Left renal pelvis (tissue), 4 donors: ENCODE measurements around the gene ZNRF2. TPM values are rescaled to one million over a fixed set of nuclear protein-coding genes. Genes with fewer than 3 reads are reported as not detected.

Experiments used
- DNase-seq, 4 donors: peaks; one replicate each; pipeline ENCODE4 v3.0.0-alpha.2; 2013; ENCODE audit warnings: low read depth in 4 of 4, low spot score in 3 of 4
- polyA plus RNA-seq, 4 donors: library from polyadenylated mRNA; unstranded; fragments of 120-200 nt; gene quantifications; one replicate each; pipeline ENCODE4 v1.2.1, GENCODE V29; 2013; ENCODE audit not compliant: insufficient read length in 4 of 4

The ZNRF2 gene
- polyA plus RNA-seq, 4 donors, result 10.7 to 23.0 (median 16.9) TPM

DNA sequence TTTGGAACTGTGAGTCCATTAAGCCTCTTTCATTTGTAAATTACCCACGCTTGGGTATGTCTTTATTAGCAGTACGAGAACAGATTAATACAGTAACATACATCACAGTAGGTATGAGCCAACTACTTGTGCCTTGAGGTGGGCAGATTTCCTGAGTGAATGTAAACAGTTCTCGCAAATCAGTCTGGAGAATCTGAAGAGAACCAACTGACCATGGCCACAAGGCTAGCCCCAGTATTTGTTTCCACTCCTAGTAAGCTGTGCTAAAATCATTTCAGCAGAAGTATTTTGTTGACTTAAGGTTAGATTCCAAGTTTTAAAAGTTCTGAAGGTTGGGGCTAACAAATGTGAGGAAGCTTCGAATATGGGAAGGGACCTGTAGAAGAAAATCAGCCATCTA is 111.3 kb downstream of the ZNRF2 start:
- no peak for DNase-seq

DNA sequence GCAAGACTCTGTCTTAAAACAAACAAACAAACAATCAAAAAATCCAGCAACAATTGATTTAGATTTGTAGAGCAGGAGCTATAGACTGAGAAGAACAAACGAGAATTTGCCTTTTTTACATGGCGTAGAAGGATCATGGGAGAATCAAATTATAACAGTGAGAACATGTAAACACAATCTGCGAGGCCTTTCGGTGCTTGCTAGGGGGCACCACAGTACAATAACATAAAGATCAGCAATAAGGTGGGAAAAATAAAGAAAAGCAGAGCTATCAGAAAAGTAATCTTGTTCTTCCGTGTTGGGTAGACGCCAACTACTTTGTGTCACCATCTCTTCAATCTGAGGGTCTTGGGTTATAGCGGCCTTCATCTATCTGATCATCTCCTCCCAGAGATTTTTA is 112.0 kb downstream of the ZNRF2 start:
- DNase-seq, result no peak

DNA sequence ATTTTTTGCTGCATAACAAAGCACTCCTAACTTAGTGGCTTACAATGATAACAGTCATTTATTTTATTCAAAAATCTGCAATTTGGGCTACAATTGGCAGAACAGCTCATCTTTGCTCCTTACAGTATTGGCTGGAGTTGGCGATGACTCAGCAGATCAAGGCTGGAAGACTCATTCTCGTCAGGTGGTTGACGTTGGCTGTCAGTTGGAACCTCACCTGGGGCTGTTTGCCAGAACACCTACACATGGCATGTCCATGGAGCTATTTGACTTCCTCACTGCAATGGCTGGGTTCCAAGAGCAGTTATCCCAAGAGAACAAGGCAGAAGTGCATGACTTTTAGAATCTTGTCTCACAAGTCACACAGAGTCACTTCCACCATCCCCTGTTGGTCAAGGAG is 119.1 kb downstream of the ZNRF2 start:
- DNase-seq, result no peak

DNA sequence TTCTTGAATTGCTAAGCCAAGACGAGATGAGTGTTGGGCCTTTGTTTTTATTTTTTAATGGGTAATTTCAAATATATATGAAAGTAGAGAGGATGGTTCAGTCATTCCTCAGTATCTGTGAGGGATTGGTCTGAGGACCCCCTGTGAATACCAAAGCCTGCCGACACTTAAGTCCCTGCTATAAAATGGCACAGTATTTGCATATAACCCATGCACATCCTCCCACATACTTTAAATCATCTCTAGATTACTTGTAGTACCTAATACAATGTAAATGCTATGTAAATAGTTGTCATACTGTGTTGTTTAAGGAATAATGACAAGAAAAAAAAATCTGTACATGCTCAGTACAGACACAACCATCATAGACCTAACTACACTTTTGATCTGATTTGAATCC is 120.8 kb downstream of the ZNRF2 start:
- no peak for DNase-seq

DNA sequence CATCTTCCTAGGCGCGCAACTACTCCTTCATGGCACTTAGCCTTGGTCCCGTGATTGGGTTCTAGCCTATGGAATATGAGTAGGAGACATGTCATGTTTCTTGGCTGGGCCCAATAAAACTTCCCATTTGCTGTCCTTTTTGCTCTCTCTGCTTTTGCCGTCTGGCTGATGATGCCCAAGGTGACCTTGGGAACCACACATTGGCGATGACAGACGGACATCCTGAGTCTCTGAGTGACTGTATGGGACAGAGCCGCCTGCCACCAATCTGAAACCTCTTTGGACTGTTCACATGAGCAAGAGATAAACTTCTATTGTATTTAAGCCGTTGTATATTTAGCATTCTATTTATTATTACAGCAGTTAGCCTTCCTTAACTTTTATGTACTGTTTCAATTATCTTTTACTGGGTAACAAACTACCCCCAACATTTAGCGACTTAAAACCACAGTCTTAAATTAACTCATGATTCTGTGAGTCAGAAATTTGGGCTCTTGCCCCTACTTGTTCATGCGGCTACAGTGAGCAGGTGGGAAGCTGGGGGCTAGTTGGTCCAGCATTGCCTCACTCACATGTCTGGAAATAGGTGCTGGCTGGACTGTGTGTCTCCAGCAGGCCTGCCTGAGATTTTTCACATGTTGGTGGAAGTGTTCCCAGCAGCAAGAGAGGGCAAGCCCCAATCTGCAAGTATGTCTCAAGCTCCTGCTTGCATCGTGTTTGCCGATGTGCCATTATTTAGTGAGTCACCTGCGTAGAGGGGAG is 122.4 kb downstream of the ZNRF2 start:
- DNase-seq, result no peak

DNA sequence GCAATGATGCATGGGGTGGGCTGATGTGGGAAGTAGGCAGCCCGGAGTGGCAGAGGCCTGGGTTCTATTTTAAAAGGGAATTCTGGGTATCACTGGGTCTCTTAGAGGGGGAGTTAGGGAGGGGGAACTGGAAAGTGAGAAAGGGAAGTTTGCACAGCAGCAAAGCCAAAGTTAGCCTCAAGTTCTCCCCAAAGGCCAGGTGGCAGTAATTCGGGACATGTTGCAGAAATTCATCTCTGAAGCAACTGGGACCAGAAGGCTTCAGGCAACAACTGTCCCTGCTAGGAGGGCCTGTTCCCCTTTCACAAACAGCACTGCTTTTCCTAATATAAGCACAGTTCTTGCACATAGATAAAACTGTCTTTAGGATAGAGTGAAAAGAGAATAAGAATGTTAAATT is 126.8 kb downstream of the ZNRF2 start:
- DNase-seq, result no peak

DNA sequence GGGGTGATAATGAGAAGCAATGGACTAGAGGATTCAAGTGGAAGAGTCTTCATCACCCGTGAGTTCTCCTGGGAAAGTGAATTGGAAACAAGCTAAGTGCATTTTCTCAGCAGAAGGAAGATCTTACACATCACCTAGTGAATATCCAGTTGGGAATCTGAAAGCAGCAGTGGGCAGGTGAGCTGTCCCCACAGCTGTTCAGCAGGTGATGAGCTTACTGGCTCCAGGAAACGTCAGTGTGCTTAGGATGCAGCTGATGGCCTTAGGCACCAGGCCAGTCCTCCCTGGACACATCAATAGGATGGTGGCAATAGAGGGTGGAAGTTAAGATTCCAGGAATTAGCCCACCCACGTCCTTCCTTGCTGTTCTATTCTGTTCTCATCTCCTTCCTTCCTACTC is 127.5 kb downstream of the ZNRF2 start:
- DNase-seq, result no peak

DNA sequence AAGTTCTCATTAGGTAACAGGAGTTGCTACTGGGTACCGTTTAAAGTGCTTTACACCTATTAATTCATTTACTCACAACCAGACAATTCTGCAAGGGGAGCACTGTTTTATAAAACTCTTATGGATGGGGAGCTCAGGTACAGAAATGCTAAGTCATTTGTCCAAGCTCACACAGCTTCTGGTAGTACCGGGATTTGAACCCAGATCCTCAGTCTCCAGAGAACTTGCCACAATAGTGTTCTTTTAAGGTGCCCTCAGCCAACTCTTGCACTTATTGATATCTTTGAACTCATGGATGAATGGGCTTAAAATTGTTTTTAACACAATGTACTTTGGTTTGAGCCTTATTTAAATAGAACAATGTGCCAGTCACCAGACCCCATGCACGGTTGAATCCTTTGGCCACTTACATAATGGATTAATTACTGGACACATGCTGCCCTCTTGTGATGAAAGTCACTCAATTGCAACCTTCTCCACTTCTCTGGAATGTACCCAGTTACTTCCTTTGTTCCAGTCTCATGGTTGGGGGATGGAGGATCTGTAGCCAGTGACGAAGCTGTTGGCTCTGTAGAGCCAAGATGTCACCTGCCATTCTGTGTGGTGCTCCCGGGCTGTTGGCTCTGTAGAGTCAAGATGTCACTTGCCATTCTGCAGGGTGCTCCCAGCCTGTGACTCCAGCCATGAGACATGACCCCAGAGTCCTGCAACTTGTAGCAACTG is 128.5 kb downstream of the ZNRF2 start:
- peak; percentile 14 to 50 (median 34) for DNase-seq

DNA sequence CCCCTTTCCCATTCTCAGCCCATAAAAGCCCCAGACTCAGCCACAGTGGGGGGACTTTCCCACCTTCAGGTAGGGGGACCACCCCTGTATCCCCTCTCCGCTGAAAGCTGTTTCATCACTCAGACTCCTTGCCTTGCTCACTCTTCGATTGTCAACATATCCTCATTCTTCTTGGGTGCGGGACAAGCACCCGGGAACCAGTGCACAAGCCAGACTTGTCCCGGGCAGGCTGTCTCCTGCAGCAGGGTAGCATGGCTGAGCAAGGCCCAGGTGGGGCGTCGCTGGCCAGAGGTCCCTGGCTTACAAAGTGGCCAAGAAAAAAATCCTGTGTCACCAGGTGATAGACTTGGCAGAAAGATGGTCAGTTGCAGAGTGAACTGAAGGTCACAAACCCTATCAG is 129.5 kb downstream of the ZNRF2 start:
- DNase-seq, result no peak

Other genes starting within 250 kb of the ZNRF2 start
- gene MTURN, start 149.6 kb upstream of the ZNRF2 start, polyA plus RNA-seq, result 10 to 100 TPM; 39.2 to 96.2 (median 82.7) TPM
- gene NOD1, start 194.2 kb downstream of the ZNRF2 start, polyA plus RNA-seq, result 10 to 100 TPM in 2 of 4 donors, 1 to 10 TPM in 2; 7.3 to 13.0 (median 10.1) TPM
- gene GGCT, start 220.2 kb downstream of the ZNRF2 start, polyA plus RNA-seq, result 10 to 100 TPM; 40.8 to 88.1 (median 72.6) TPM